ENCODE data around the gene TMEM52B.

GRCh38 chr12:10132850-10133370, 45.9 kb upstream of the TMEM52B start:
- TF ChIP-seq CTCF (IDR thresholded peaks at IDR 0.05 in 4 of 5, conservative IDR thresholded peaks at IDR 0.05 in 1 of 5), result no peak
- no peak for TF ChIP-seq POLR2A (IDR thresholded peaks at IDR 0.05)
